NCI-H526 (cell line): Measurements from ENCODE around the gene XXYLT1.
"Not testable (repeated sequence)": the region's sequence is repeated elsewhere in the genome, so short reads cannot be mapped to it uniquely, and the experiment has no call there.

ENCODE experiments used
- DNase-seq, 2 experiments: peaks; one replicate each; lab custom pipeline; 2025; lab: John Stamatoyannopoulos, UW

XXYLT1 gene

DNA sequence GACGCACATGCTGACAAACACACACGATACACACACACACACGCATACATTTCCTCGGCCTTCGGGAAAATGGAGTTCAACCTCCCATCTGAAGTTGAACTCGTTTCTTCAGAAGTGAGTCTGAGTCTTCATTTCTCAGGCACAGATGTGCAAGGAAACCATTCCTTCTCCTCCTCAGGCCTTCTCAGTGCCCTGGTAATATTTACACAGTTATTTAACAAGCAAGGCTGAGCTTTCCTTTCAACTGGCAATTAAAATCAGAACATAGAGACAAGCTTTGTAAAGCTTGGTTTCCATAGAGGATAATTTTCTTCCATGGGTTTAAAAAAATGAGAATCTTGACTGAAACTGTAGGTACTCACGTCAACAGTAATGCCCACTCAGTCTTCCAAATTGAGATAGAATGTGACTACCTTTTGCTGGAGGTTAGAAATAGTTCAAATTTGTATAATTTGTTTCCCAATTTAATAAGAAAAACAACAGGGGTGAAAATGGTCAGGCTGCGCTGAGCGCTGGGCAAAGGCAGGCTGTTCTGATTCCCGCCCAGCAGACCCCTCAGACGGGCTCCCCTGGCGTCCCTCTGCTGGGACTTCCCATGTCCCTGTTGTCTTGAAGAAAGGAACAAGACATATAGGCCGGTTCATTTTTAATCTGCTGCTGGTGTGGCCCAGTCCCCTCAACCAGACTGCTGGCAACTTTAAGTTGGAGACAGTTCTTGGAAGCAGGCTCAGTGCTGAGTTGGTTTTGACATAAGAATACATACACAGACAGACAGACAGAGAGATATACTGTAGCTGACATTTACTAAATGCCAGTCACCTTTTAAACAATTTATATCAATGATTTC, 174.3 kb downstream of the XXYLT1 start:
- DNase-seq, result no peak

DNA sequence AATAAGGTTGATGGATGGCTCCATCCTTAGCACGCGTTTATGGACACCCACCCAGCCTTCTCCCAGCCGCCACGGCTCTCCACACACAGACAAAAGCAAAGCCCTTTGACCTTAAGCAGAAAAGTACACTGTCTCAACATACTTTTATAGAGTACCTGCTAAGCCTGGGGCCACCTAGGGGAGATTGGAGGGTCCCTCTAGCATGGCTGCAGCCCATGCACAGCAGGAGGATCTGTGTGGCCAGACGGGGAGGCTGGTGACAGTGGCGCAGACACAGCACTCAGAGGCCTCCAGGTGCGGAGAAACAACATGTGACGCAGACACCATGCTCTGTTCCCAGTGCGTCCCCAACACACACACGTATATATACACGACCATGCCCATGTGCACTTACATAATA, 174.9 kb downstream of the XXYLT1 start:
- DNase-seq, result no peak

DNA sequence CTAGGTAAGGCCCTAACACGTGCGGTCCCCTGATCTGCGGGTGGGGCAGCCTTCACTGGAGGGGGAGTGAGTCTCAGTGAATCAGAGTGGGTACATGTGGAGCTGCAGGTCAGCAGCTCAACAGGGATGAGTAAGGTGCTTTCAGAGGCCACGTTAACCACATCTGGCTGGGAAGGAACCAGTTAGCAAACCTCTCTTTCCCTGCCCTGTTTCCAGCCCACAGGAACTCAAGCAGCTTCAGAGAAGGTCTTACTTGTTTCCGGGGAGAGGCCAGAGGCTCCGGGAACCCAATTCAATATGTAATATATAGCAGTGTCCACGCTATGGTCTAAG, 175.3 kb downstream of the XXYLT1 start:
- no peak for DNase-seq

DNA sequence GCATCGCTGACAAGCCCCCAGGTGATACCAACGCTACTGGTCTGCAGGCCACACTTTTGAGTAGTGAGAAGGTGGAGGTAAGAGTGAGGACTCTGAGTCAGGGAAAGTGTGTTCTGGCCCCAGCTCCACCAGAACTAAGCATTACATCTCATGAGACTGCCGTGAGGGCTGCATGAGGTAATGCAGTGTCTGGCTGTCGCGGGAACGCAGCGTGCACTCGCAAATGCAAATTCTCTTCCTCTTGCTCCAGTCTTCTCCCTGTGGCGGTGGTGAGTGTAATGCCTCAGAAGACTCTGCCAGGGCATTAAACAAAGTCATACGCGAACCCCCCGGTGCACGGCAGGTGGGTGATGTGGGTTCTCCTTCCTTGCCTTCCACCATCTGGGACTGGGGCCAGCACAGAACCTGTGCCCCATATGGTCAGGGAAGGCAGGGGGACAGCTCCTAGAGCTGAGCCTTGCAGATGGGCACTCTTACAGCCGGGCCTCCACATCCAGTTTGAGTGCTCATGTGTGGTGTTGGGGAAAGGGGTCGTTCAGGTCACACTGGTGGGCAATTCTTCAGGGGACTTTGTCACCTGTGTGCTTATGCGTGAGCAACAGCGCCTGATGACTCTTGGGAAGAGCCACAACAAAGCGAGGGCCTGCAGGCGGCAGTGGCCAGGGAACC, 175.8 kb downstream of the XXYLT1 start:
- DNase-seq, result peak in 1 of 2 experiments; percentile 46

DNA sequence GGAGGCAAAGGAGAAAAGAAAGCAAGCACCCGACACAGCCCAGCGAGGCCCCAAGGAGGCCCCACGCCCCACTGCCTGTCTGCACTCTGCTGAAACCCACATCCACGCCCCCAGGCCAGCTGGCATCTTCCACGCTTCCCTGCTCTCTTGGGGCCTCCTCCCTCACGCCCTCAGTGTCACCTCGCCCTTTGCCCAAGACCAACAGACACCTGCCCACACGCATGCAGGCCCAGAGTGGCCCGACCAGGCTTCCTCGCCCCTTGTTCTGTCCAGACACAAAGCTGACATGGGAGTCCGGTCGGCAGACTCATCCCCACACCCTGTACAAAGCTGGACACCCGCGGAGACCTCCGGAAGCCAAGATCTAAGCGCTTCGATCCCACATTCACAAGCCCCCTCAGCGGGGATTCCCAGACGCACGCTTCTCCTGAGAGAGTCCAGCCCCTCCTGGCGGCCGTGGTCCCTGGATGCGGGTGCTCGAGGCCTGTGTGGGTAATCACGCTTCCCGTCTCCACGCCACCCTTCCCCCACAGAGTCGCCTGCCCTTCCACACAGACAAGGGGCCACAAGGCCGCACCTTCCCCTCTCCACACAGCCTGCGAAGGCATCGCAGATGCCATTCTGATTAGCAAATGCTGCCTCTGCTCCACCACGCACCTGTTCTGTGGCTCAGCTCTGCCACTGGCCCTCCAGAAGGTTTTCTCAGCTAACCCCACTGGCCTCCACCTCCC, 176.6 kb downstream of the XXYLT1 start:
- no peak for DNase-seq

DNA sequence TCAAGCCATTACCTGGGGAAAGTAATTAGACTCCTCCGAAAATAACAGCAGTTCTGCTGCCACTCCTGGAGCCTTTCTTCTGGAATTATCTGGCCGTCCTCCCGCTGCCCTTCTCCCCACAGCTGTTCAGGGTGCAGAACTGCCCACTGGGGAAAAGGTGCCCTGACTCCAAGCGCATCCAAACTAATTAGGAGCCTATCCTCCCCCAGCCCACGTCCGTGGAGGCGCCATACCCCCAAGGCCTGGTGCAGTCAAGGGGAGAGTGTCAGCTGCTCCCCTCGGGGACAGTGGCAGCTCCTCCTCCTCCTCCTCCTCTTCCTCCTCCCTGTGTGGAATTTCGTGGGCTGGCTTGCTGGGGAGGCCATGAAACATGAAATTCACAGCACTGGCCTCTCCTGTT, 177.2 kb downstream of the XXYLT1 start:
- no peak for DNase-seq

DNA sequence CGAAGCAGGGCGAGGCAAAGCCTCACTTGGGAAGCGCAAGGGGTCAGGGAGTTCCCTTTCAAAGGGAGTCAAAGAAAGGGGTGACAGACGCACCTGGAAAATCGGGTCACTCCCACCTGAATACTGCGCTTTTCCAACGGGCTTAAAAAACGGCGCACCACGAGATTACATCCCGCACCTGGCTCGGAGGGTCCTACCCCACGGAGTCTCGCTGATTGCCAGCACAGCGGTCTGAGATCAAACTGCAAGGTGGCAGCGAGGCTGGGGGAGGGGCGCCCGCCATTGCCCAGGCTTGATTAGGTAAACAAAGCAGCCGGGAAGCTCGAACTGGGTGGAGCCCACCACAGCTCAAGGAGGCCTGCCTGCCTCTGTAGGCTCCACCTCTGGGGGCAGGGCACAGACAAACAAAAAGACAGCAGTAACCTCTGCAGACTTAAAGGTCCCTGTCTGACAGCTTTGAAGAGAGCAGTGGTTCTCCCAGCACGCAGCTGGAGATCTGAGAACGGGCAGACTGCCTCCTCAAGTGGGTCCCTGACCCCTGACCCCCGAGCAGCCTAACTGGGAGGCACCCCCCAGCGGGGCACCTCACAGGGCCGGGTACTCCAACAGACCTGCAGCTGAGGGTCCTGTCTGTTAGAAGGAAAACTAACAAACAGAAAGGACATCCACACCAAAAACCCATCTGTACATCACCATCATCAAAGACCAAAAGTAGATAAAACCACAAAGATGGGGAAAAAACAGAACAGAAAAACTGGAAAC, 182.9 kb downstream of the XXYLT1 start:
- DNase-seq, result not testable (repeated sequence)

DNA sequence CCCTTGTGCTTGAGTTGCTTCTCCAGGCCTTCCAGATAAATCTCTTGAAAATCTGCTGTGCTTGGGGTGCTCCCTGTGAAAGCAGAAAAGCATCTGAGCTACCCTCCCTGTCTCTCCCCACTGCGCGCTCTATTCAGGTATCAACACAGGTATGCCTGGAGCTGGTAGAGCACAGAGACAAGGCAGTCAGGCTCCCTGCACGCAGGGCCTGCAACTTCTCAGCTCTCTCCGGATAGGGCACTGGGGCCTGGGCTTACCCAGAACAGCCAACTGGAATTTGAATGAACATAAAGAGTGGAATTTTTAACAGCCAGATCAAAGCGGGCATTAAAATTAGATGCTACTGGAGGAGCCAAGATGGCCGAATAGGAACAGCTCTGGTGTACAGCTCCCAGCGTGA, 183.6 kb downstream of the XXYLT1 start:
- DNase-seq, result peak; percentile 39 to 43

DNA sequence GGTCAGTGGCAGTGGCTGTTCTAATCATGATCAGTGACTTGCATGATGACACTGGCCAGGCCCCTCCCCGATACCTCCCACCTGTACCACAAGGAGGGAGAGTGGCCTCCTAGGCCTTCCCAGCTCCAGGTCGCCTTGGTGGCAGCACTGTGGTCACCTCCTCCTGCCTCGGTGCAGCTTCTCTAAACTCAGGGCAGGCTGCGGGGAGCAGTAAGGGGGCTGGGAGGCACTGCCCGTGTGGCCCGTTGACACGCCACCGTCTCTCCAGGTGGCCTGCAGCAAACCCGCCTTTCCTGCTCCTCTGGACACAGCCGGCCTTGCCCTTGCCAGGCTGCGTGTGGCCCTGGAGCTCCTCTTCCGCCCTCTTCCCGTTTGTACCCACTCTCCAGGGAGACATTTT, 184.1 kb downstream of the XXYLT1 start:
- no peak for DNase-seq

DNA sequence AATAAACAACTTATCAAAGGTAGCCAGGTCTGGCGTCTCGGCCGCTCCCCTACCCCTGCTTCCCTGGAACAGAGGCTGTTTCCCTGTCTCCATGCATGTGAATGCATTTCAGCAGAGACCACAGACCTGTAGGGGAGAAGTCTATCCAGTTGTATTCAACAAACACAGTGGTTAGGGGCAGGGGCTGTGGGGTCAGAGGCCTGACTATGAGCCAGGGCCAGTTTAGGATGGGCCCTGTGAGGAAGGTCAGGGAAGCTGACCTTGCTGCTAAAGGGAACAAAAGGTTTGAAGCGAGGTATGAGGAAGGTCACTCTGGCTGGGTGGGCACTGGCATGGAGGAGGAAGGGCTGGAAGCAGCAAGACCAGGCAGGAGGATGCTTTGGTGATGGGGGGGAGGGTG, 184.6 kb downstream of the XXYLT1 start:
- DNase-seq, result no peak

DNA sequence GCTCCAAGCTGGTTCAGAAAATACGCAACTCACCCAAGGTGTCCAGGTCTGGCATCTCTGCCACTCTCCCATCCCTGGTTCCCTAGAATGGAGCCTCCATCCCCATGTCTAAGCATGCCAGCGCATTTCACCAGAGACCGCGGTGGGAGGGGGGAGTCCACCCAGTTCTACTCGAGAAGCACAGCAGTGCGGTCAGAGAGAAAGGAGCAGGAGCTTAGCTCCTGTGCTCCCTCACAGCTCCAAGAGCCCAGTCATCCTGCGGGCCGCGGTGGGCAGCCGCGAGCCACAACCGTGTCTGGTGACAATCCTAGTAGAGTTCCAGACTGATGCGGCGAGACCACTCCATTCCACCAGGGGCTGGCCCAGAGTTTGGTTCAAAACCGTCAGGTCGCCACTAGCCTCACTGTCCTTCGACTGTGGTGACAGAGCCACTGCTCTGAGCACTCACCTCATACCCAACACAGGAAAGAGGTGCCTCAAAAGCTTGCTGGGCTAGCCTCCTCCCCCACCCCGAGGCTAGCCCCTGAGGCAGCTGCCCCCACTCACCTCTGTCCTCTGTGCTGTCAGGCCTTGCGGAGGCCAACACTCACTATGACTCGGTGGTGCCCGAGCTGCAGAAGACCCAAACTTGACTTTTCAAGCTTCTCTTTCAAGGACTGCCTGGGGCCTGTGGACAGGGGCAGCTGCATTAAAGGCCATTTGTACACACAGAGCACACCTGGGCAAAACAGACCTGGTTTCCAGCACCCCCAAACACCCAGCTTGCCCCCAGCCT, 185.4 kb downstream of the XXYLT1 start:
- DNase-seq, result no peak

DNA sequence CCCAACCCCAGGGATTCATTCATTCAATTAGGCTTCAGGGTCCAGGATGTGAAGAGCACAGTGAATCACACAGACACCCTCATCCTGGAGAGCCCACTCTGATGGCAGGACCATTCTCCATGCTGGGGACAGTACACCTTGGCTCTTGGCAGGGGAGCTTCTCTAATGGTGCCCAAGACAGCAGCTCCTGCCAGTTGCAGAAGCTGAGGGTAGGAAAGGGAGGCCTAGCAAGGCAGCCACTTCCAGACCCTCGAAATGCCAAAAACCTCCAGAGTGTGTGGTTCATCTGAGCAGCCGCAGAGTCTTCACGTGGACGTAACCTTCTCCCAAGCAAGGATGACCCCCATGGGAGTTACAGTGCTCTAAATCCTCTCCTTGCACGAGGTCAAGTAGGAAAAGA, 186.2 kb downstream of the XXYLT1 start:
- DNase-seq, result no peak

DNA sequence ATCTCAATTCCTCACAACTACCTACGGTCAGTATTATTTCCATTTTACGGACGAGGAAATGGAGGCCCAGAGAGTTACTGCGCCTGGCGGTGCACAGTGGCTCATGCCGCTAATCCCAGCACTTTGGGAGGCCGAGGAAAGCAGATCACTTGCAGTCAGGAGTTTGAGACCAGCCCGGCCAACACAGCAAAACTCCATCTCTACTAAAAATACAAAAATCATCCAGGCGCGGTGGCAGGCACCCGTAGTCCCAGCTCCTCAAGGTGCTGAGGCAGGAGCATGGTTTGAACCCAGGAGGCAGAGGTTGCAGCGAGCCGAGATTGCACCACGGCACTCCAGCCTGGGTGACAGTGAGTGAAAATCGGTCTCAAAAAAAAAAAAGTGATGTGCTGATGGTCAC, 187.3 kb downstream of the XXYLT1 start:
- no peak for DNase-seq

DNA sequence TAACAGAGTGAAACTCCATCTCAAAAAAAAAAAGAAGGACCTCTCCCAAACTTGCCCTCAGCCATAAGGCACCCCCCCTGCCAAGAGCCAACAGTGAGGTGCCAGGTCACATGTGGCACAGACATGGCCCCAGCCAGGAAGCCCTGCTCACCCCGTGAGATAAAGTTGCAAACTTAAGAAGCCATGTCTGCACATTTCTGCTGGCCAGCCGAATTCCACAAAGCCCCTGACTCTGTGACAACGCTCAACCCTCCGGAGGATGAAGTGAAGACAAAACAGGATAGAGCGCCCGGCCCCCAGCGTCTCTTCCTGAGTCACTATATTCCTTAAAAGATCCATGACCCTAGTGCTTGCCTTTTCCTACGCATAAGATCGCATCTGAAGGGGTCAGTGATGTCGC, 188.1 kb downstream of the XXYLT1 start:
- DNase-seq, result no peak

DNA sequence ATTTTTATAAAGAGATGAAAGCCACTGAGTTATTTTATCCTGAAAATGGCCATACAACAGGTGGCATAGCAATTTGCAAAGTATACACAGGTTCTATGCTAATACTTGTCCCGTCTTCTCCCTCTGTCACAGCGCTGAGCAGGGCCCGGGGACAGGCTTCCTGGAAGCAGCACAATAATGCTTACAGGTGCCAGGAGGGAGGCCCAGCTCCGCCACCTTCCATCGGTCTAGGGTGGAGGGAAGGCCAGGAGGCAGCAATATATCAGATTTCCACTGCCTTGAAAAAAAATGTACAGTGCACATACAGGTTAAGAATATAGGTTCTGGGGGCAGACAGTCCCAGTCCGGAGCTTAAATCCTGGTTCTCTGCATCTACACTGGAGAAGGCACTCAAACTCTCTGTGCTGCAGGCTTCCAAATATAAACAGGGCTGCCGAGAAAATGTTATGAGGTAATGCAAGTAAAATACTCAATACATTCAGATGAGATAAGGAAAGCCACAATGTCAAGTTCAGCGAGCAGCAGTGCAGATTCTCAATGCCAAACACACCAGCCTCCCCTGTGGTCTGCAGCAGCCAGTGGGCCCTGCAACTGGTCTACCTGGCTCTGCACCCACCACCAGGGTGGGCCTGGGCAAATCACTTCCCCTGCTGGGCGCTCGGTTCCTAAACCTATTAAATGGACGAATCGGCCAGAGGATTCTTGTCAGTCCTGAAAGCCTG, 189.6 kb downstream of the XXYLT1 start:
- peak; percentile 6 to 60 for DNase-seq

DNA sequence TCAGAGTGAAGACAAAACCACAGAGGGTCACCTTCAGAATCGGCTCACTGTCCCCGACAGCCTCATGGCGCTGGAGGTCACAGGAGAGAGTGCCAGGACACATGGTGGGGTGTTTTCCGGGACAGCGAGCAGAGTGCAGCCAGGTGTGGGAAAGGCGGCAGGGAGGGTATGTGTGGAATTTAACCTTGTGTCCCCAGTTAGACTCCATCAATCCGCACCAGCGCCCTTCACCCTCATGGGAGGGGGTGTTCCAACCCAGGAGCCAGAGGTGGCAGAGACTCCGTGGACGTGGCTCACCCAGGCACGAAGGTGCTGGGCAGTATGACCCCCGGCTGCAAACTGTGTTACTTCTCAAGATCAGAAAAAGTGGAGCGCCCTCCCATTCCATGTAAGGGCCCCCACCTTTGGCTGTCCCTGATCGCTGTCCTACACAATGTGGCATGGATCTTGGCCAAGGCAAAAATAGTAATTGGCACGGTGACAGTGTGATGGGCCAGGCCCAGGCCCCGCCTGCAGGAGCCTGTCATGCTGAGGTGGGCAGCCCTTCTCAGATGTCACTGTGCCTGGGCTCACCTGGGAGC, 190.3 kb downstream of the XXYLT1 start:
- DNase-seq, result peak in 1 of 2 experiments; percentile 51

DNA sequence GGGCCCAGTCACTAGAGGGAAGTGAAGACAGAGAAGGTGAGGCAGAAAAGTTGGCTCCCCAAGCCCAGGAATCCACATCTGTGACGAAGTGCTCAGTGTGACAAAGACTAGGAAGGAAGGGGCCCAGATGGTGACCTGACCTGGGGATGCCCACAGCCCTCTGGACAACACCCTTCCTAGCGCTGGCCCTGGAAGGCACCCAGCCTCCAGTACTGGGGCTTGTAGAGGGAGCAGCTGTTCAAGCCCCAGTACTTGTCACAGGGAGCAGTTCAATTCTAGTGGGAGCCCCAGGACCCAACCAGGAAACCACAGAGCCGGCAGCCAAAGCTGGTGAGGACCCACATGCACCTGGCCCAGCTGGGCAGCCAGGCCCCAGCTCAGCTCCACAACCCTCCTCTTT, 190.8 kb downstream of the XXYLT1 start:
- DNase-seq, result no peak

DNA sequence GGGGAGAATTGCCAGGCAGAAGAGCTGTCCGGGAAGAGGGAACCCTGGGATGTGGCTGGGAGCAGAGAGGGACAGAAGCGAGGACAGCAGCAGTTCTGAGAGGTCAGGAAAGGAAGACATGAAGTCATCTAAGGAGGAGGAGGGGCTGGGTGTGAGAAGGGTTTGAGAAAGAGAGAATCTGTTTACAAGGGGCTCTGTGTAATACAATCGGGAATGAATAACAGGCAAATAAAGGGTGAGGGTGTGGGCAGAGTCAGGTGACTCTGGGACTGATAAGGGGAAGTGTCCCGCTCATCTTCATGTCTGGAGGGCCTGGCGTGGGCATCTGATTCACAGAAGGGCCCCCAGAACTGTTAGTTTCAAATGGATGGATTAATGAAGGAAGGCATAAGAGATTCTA, 191.3 kb downstream of the XXYLT1 start:
- no peak for DNase-seq

DNA sequence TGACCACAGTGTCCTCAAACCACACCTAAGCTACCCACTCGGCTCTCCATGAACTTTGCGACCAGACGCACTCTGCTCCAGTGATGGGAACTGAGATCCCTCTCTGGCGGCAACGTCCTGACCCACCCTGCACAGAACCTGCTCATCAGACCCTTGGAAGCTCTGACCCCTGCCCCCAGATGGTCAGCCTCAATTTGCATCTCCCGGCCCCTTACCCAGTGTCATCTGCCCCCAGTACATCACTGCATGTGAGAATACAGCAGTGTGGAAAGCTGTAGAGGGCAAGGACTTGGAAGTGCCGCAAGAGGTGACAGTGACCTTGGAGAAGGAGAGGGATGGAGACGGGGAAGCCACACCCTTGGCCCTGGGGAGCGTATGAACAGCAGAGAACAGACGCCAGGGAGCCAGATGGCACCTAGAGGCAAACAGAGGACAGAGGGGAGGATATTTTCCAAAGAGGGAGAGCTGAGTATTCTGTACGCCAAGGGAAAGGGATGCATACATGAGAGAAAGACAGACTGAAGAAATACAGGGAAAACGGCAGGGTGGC, 192.0 kb downstream of the XXYLT1 start:
- no peak for DNase-seq
